Hepatocyte (in vitro differentiated cells): ENCODE measurements around the gene CYP27B1. TPM values are rescaled to one million over a fixed set of nuclear protein-coding genes. Genes with fewer than 3 reads are reported as not detected.
A peak's percentile ranks its signal among the peaks of the same experiment; 100 is the strongest.

Experiments used
- DNase-seq: peaks from one replicate; pipeline ENCODE4 v3.0.0-alpha.2; 2016; ENCODE audit warnings: low spot score
- H2AFZ ChIP-seq: fragments of 200-600 bp; sonication (generic); 2 replicates; pipeline ENCODE4 v1.6.0; 2016; ENCODE audit warnings: antibody characterized with exemption, mild to moderate bottlenecking
- H3K27ac ChIP-seq: fragments of 200-600 bp; sonication (generic); 2 replicates; pipeline ENCODE4 v1.5.1; 2016; ENCODE audit warnings: mild to moderate bottlenecking
- H3K27me3 ChIP-seq: fragments of 200-600 bp; sonication (generic); 2 replicates; pipeline ENCODE4 v1.6.1; 2016
- H3K36me3 ChIP-seq: fragments of 200-600 bp; sonication (generic); replicated peaks from 2 replicates; pipeline ENCODE4 v1.5.1; 2016; ENCODE audit warnings: low read depth; ENCODE audit not compliant: insufficient read depth
- H3K4me1 ChIP-seq: fragments of 200-600 bp; sonication (generic); 2 replicates; pipeline ENCODE4 v1.5.1; 2016; ENCODE audit warnings: mild to moderate bottlenecking, moderate library complexity; ENCODE audit not compliant: insufficient read depth
- H3K4me2 ChIP-seq: fragments of 200-600 bp; sonication (generic); 2 replicates; pipeline ENCODE4 v1.6.0; 2016
- H3K4me3 ChIP-seq: fragments of 200-600 bp; sonication (generic); 2 replicates; pipeline ENCODE4 v1.5.1; 2016; ENCODE audit warnings: mild to moderate bottlenecking
- H3K79me2 ChIP-seq: fragments of 200-600 bp; sonication (generic); 2 replicates; pipeline ENCODE4 v1.6.0; 2017; ENCODE audit warnings: mild to moderate bottlenecking
- H3K9me2 ChIP-seq: fragments of 200-600 bp; sonication (generic); replicated peaks from 2 replicates; pipeline ENCODE4 v1.6.0; 2017; ENCODE audit warnings: mild to moderate bottlenecking; ENCODE audit not compliant: insufficient read depth
- H3K9me3 ChIP-seq: fragments of 200-600 bp; sonication (generic); 2 replicates; pipeline ENCODE4 v1.5.1; 2016; ENCODE audit warnings: low read depth, mild to moderate bottlenecking
- H4K20me1 ChIP-seq: fragments of 200-600 bp; sonication (generic); 2 replicates; pipeline ENCODE4 v1.6.0; 2016; ENCODE audit warnings: mild to moderate bottlenecking; ENCODE audit not compliant: insufficient read depth, poor library complexity, severe bottlenecking
- EZH2 ChIP-seq: fragments of 200-600 bp; sonication (generic); IDR thresholded peaks from 2 replicates; pipeline ENCODE4 v1.6.1; 2016; ENCODE audit warnings: antibody characterized with exemption, mild to moderate bottlenecking, borderline replicate concordance
- EZH2phosphoT487 ChIP-seq: fragments of 200-600 bp; sonication (generic); IDR thresholded peaks from one replicate; pipeline ENCODE4 v1.6.1; 2018; ENCODE audit warnings: antibody characterized with exemption, mild to moderate bottlenecking, low read depth, moderate library complexity; ENCODE audit not compliant: unreplicated experiment, severe bottlenecking
- WGBS: methylation state at CpG from one replicate; pipeline ENCODE4 v1.1.6; 2016; ENCODE audit warnings: low lambda C conversion rate; ENCODE audit errors: missing lambda C conversion rate; 5-methylcytosine and 5-hydroxymethylcytosine counted together
- polyA plus RNA-seq: library from polyadenylated mRNA; unstranded; fragments of >200 nt; fragmentation: Nextera tagmentation; extraction: Ambion mirVana; gene quantifications from 2 replicates; pipeline ENCODE4 v1.2.1, GENCODE V29; 2016
- total RNA-seq: library from RNA; depleted of rRNA; stranded (reverse); fragments of >200 nt; gene quantifications from 2 replicates; pipeline ENCODE4 v1.2.3, GENCODE V29; 2014
- TF ChIP-seq, protein P1 (sequence below): fragments of 200-600 bp; sonication (generic); IDR thresholded peaks from 2 replicates; pipeline ENCODE4 v1.5.1; 2016; ENCODE audit warnings: antibody characterized with exemption, mild to moderate bottlenecking; ENCODE audit not compliant: poor library complexity

The CYP27B1 gene
- total and polyA plus RNA-seq, 2 experiments from 2014 or later, result 0.23 to 2.3 TPM

DNA sequence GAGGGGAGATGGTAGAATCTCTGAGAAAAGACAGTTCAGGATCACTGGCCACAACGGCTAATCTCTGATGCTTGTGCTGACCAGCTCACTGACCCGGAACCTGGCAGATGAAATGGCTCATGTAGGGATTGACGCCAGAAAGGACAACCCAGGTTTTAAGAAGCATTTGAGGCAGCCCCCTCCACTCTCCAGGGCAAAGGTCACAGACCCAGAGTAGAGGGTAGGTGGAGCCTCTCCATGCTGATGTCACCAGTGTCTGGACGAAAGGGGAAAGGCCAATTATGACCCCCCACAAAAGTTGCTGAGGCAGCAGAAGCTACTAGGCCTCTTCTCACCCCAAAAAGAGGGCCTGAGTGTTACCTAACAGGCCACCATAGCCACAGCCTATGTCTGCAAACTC, 3.9 kb upstream of the CYP27B1 start:
- TF ChIP-seq, protein P1, sequence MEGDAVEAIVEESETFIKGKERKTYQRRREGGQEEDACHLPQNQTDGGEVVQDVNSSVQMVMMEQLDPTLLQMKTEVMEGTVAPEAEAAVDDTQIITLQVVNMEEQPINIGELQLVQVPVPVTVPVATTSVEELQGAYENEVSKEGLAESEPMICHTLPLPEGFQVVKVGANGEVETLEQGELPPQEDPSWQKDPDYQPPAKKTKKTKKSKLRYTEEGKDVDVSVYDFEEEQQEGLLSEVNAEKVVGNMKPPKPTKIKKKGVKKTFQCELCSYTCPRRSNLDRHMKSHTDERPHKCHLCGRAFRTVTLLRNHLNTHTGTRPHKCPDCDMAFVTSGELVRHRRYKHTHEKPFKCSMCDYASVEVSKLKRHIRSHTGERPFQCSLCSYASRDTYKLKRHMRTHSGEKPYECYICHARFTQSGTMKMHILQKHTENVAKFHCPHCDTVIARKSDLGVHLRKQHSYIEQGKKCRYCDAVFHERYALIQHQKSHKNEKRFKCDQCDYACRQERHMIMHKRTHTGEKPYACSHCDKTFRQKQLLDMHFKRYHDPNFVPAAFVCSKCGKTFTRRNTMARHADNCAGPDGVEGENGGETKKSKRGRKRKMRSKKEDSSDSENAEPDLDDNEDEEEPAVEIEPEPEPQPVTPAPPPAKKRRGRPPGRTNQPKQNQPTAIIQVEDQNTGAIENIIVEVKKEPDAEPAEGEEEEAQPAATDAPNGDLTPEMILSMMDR, result no peak
- TF ChIP-seq EZH2phosphoT487, result no peak
- no peak for TF ChIP-seq EZH2
- H3K4me1 ChIP-seq, result peaks cover 21% of the 10 kb centered on the region
- H3K36me3 ChIP-seq, result no peaks in the 10 kb centered on the region
- no peaks in the 10 kb centered on the region for H3K9me2 ChIP-seq
- no peaks in the 10 kb centered on the region for H4K20me1 ChIP-seq
- 91% methylated on average over 4 of the region's 4 CpGs for WGBS
- no peak overlapping the region for H3K4me3 ChIP-seq
- peak overlapping the region; percentile 91 for H3K4me2 ChIP-seq
- H3K79me2 ChIP-seq, result peaks cover 14% of the 10 kb centered on the region
- H3K27ac ChIP-seq, result peak overlapping the region; percentile 90
- H2AFZ ChIP-seq, result no peak overlapping the region
- peaks cover 22% of the 10 kb centered on the region for H3K27me3 ChIP-seq
- no peaks in the 10 kb centered on the region for H3K9me3 ChIP-seq
- DNase-seq, result no peak

DNA sequence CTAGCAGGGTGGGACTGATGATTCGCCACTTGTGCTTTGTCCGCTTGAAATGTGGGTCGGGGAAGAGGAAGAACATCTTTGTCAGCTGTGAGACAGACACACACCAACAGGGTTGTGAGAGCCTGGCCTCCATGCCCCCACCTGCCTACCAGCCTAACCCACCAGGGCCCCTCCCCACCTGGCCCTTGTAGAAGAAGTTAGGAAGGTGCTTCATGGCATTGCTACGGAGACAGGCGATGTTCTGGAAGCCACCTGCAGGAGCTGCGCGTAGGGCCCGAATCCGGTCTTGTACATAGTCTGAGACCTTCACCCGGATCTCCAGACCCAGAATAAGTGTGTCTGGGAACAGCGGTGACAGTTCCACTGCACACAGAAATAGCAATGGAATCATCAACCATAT, 2.7 kb upstream of the CYP27B1 start:
- H3K4me3 ChIP-seq, result no peak overlapping the region
- H3K27me3 ChIP-seq, result peaks cover 33% of the 10 kb centered on the region
- H3K9me2 ChIP-seq, result no peaks in the 10 kb centered on the region
- H3K9me3 ChIP-seq, result no peaks in the 10 kb centered on the region
- WGBS, result 94% methylated on average over 11 of the region's 11 CpGs
- no peak overlapping the region for H3K4me2 ChIP-seq
- TF ChIP-seq EZH2phosphoT487, result no peak
- TF ChIP-seq, protein P1, result no peak
- no peak for TF ChIP-seq EZH2
- no peak overlapping the region for H2AFZ ChIP-seq
- peaks cover 14% of the 10 kb centered on the region for H3K79me2 ChIP-seq
- no peaks in the 10 kb centered on the region for H4K20me1 ChIP-seq
- H3K27ac ChIP-seq, result no peak overlapping the region
- H3K4me1 ChIP-seq, result peaks cover 31% of the 10 kb centered on the region
- no peak for DNase-seq
- no peaks in the 10 kb centered on the region for H3K36me3 ChIP-seq

DNA sequence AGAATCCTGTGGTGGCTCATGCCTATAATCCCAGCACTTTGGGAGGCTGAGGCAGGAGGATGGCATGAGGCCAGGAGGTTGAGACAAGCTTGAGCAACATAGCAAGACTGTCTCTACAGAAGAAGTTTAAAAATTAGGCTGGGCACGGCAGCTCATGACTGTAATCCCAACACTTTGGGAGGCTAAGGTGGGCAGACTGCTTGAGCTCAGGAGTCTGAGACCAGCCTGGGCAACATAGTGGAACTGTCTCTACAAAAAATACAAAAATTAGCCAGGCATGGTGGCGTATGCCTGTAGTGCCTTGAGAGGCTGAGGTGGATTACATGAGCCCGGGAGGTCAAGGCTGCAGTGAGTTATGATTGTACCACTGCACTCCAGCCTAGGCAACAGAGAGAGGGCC, 998 bp upstream of the CYP27B1 start:
- no peaks in the 10 kb centered on the region for H3K9me2 ChIP-seq
- H3K4me3 ChIP-seq, result no peak overlapping the region
- H3K27me3 ChIP-seq, result peaks cover 51% of the 10 kb centered on the region
- H3K79me2 ChIP-seq, result peaks cover 10% of the 10 kb centered on the region
- H3K4me2 ChIP-seq, result no peak overlapping the region
- no peaks in the 10 kb centered on the region for H4K20me1 ChIP-seq
- WGBS, result 91% methylated on average over 3 of the region's 3 CpGs
- no peak overlapping the region for H3K27ac ChIP-seq
- H2AFZ ChIP-seq, result no peak overlapping the region
- no peaks in the 10 kb centered on the region for H3K36me3 ChIP-seq
- H3K4me1 ChIP-seq, result peaks cover 28% of the 10 kb centered on the region
- TF ChIP-seq, protein P1, result no peak
- TF ChIP-seq EZH2 (no peak), EZH2phosphoT487 (no peak)
- no peak for DNase-seq
- H3K9me3 ChIP-seq, result no peaks in the 10 kb centered on the region

DNA sequence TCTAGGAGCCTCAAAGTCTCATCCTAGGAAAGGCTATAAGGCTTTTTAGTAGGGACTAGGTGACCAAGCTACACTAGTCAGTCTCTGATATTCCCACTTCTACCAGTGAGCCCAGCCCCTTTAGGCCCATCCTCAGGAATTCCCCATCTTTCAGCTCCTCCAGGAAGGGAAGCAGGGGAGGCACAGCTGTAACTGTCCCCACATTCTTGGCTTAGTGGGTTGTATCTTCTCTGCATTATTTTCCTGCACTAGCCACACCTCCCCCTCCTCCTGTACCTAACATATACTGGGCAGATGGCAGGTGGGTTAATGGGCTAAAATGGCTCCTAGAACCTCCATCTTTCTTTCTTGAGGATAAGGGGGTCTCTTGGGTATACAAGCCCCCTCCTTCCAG, 424 bp upstream of the CYP27B1 start:
- H3K27me3 ChIP-seq, result peaks cover 53% of the 10 kb centered on the region
- peak overlapping the region; percentile 96 for H3K4me2 ChIP-seq
- H3K4me1 ChIP-seq, result peaks cover 28% of the 10 kb centered on the region
- no peak overlapping the region for H3K27ac ChIP-seq
- no peak overlapping the region for H3K4me3 ChIP-seq
- no peaks in the 10 kb centered on the region for H3K36me3 ChIP-seq
- peaks cover 10% of the 10 kb centered on the region for H3K79me2 ChIP-seq
- no peak for DNase-seq
- TF ChIP-seq, protein P1, result no peak
- TF ChIP-seq EZH2 (no peak), EZH2phosphoT487 (no peak)
- H4K20me1 ChIP-seq, result no peaks in the 10 kb centered on the region
- H3K9me2 ChIP-seq, result no peaks in the 10 kb centered on the region
- no peak overlapping the region for H2AFZ ChIP-seq
- H3K9me3 ChIP-seq, result no peaks in the 10 kb centered on the region
